Heart right ventricle (tissue), 16 donors: Measurements from ENCODE around the gene BICRA. TPM values are rescaled to one million over a fixed set of nuclear protein-coding genes. Genes with fewer than 3 reads are reported as not detected.

Experiments used
- ATAC-seq, 8 donors: fragments of 200-7000 bp; cut with Tn5 transposase; one replicate each; pipeline ENCODE4 v1.9.1; 2020; ENCODE audit warnings: mild to moderate bottlenecking in 8 of 8, moderate library complexity in 8 of 8, moderate number of reproducible peaks in 1 of 8
- DNase-seq, 2 donors: peaks; one replicate each; pipeline ENCODE4 v3.0.0-alpha.2; 2020
- H3K27ac ChIP-seq, 10 donors: fragments of 200-600 bp; sonication (generic) in 2 of 10; one replicate each; pipeline versions ENCODE4 v1.5.0 to v1.8.0; 2020 to 2022; ENCODE audit warnings: mild to moderate bottlenecking in 3 of 10
- H3K27me3 ChIP-seq, 7 donors: fragments of 200-600 bp; one replicate each; pipeline ENCODE4 v1.8.0; 2021 to 2022; ENCODE audit warnings: mild to moderate bottlenecking in 2 of 7
- H3K36me3 ChIP-seq, 9 donors: fragments of 200-600 bp; sonication (generic) in 1 of 9; one replicate each; pipeline versions ENCODE4 v1.5.0 to v1.8.0; 2020 to 2022; ENCODE audit warnings: mild to moderate bottlenecking in 2 of 9
- H3K4me1 ChIP-seq, 9 donors: fragments of 200-600 bp; sonication (generic) in 1 of 9; one replicate each; pipeline versions ENCODE4 v1.5.0 to v1.8.0; 2020 to 2022; ENCODE audit warnings: mild to moderate bottlenecking in 4 of 9
- H3K4me3 ChIP-seq, 10 donors: fragments of 200-600 bp; sonication (generic) in 2 of 10; one replicate each; pipeline versions ENCODE4 v1.5.0 to v1.8.0; 2020 to 2022; ENCODE audit warnings: mild to moderate bottlenecking in 7 of 10, moderate library complexity in 2 of 10
- H3K9me3 ChIP-seq, 11 donors: fragments of 200-600 bp in 10 of 11; sonication (generic) in 2 of 11; one replicate each; pipeline versions ENCODE4 v1.5.0 to v1.8.0; 2013 to 2022; ENCODE audit warnings: mild to moderate bottlenecking in 2 of 11, control low read depth in 1 of 11, moderate library complexity in 1 of 11
- WGBS, 2 donors: extraction: QIAGEN DNeasy Blood & Tissue Kit; methylation state at CpG; one replicate each; pipeline ENCODE4 v1.1.7; 2013; ENCODE audit warnings: inconsistent platforms in 1 of 2; 5-methylcytosine and 5-hydroxymethylcytosine counted together
- intact Hi-C, 10 donors: fragments of 100-400 bp; cut with DNase I; formaldehyde crosslinking; loops; one replicate each; pipeline versions ENCODE4 v1.11.1 to v1.14.2; 2022
- polyA plus RNA-seq, 2 donors: library from polyadenylated mRNA; stranded (reverse); fragments of 200-250 nt; gene quantifications; one replicate each; pipeline ENCODE4 v1.2.3, GENCODE V29; 2013
- total RNA-seq, 10 donors: library from RNA; stranded (reverse); fragmentation: NEBNext Ultra II Directional in 3 of 10; extraction: Animal tissue kit (Norgen Biotek cat#: 25700) in 3 of 10; gene quantifications; one replicate each; pipeline versions ENCODE4 v1.2.1 to v1.2.4, GENCODE V29; 2021 to 2023
- TF ChIP-seq, protein P1 (sequence below), 9 donors: fragments of 200-600 bp; sonication (generic) in 2 of 9; IDR thresholded peaks; one replicate each; pipeline versions ENCODE4 v1.5.0 to v1.8.0; 2021 to 2022; ENCODE audit warnings: antibody characterized with exemption in 9 of 9, mild to moderate bottlenecking in 5 of 9, moderate library complexity in 1 of 9
- donor health status: Arrhythmogenic right ventricular cardiomyopathy.
- donor health status: ischemic (EF 13 %, LVEDD 7.1; RV severe dilation, severe dysfunction).
- donor health status: healthy with polysubstance abuse.
- donor health status: DM: no; HTN: yes; CAD: no.
- donor health status: DM: no; HTN: no; CAD: no.
- donor health status: ischemic (EF 25% LVEDD 6.9; RV normal size, moderate dysfunction).
- donor health status: ischemic (EF 25% LVEDD 5.7; RV mildly dilated, moderate dysfunction).
- donor health status: healthy.
- donor health status: DM: yes; HTN: yes; CAD: no.
- donor health status: Ischemic cardiomyopathy.
- donor health status: ischemic (EF 35%, LVEDD 5.7; RV mildly dilated, moderate dysfunction).
- donor health status: nonischemic (EF 11% LVEDD 7.7; RV severe dilation, severe dysfunction).
- donor health status: DM: yes; HTN: yes; CAD: no.
- donor health status: PGD.
- donor health status: ischemic (EF 29% LVEDD 5.4; RV normal size, mild dysfunction).
- donor health status: nonischemic (EF 23%, LVEDD 6.1; RV moderate dilation, normal function).

BICRA gene
- total and polyA plus RNA-seq, 12 donors: 2.8 to 13.2 (median 8.9) TPM

DNA sequence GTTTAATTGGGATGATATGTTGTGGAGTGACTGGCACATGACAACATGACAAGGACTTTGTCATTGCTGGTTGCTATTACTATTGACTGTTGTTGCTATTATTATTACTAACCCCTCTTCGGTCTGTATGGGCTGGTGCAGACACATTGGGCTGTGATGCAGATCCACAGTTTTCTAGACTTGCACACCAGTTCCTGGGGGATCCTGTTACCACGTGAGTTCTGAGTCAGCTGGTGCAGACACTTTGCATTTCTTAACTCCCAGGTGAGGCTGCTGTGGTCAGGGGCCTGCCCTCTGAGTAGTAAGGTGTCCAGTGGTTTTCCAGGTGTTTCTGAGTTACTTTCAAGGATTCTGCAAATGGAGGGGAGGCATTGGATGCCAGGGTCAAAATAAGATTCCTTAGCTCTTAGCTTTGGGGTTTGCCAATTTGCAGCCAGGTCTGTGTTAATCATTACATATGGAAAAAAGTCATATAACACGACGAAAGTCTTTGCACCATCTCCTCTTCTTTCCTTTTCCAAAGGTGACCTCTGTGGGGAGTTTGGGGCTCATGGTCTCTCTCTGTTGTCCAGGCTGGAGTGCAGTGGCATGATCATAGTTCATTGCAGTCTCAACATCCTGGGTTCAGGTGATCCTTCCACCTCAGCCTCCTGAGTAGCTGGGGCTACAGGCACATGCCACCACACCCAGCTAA lies 19.3 kb downstream of the BICRA start:
- H3K4me3 ChIP-seq: no peak overlapping the region
- peaks cover 10 to 72% (median 59%) of the 10 kb centered on the region in 9 donors for H3K4me1 ChIP-seq
- H3K27ac ChIP-seq: no peak overlapping the region
- H3K9me3 ChIP-seq: no peaks in the 10 kb centered on the region
- peaks cover 0 to 12% (median 0%) of the 10 kb centered on the region in 9 donors for H3K36me3 ChIP-seq
- intact Hi-C loops: no loop called here
- ATAC-seq (no peak), DNase-seq (no peak)
- WGBS, 2 donors: 82 to 84% methylated on average over 4 of the region's 4 CpGs
- no peaks in the 10 kb centered on the region for H3K27me3 ChIP-seq
- TF ChIP-seq, protein P1, sequence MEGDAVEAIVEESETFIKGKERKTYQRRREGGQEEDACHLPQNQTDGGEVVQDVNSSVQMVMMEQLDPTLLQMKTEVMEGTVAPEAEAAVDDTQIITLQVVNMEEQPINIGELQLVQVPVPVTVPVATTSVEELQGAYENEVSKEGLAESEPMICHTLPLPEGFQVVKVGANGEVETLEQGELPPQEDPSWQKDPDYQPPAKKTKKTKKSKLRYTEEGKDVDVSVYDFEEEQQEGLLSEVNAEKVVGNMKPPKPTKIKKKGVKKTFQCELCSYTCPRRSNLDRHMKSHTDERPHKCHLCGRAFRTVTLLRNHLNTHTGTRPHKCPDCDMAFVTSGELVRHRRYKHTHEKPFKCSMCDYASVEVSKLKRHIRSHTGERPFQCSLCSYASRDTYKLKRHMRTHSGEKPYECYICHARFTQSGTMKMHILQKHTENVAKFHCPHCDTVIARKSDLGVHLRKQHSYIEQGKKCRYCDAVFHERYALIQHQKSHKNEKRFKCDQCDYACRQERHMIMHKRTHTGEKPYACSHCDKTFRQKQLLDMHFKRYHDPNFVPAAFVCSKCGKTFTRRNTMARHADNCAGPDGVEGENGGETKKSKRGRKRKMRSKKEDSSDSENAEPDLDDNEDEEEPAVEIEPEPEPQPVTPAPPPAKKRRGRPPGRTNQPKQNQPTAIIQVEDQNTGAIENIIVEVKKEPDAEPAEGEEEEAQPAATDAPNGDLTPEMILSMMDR (IDR thresholded peaks at IDR 0.05): no peak

DNA sequence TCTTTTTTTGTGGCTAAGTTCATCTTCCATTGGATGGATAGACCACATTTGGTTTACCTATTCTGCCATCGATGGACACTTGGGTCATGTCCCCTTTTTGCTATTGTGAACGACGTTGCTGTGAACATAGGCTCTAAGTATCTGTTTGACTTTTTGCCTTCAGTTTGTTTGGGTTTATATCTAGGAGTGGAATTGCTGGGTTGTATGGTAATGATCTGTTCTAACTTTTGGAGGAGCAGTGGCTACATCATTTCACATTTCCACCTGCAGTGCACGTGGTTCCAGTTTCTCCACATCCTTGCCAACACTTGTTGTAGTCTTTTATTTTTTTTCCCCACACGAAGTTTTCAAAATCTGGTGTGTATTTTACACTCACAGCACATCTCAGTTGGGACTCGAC lies 21.7 kb downstream of the BICRA start:
- WGBS, 2 donors: 95 to 96% methylated on average over 6 of the region's 6 CpGs
- DNase-seq (no peak), ATAC-seq (no peak)
- H3K36me3 ChIP-seq: peaks cover 0 to 12% (median 0%) of the 10 kb centered on the region in 9 donors
- H3K27me3 ChIP-seq: no peaks in the 10 kb centered on the region
- no peak overlapping the region for H3K27ac ChIP-seq
- H3K9me3 ChIP-seq: no peaks in the 10 kb centered on the region
- H3K4me3 ChIP-seq: no peak overlapping the region
- intact Hi-C loops: no loop called here
- H3K4me1 ChIP-seq: peaks cover 7 to 62% (median 53%) of the 10 kb centered on the region in 9 donors
- TF ChIP-seq, protein P1 (IDR thresholded peaks at IDR 0.05): no peak

- DNase-seq: peak; percentile 28 to 41
- 77 to 80% methylated on average over 18 of the region's 18 CpGs for whole genome bisulfite sequencing, 2 donors
- intact Hi-C loops: no loop called here
- TF ChIP-seq, protein P1 (IDR thresholded peaks at IDR 0.05): no peak
- peak in 6 of 8 donors; percentile 48 to 76 (median 57) for ATAC-seq
- Histone ChIP-seq H3K9me3 (no peaks in the 10 kb centered on the region), H3K27ac (peak overlapping the region in 8 of 10 donors; percentile 3 to 63 (median 47)), H3K36me3 (peaks cover 0 to 12% (median 0%) of the 10 kb centered on the region in 9 donors), H3K27me3 (no peaks in the 10 kb centered on the region), H3K4me3 (no peak overlapping the region), H3K4me1 (peaks cover 7 to 50% (median 41%) of the 10 kb centered on the region in 9 donors)
These were observed 22.9 kb downstream of the BICRA start for GRCh38 chr19:47631681-47632446.

DNA sequence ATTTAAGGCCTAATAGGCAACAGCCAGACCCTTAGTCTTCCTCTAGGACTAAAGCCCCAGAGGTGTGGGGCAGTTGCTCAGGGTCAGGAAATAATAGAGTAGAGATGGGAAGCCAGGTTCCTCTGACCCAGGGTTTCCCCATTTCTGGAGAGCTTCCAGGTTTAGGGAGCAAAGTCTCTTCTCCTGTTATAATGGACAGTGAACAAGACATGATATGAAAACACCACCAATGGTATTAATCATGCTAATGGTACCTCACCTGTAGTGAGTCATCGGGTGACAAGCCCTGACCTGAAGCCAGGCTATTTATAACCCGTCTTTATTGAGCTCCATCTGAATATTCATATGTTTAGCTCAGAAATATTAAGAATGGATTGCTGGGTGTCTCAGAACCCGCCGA lies 24.6 kb downstream of the BICRA start:
- intact Hi-C loops: no loop called here
- Histone ChIP-seq H3K36me3 (peaks cover 0 to 10% (median 0%) of the 10 kb centered on the region in 9 donors), H3K27me3 (no peaks in the 10 kb centered on the region), H3K27ac (peak overlapping the region in 3 of 10 donors; percentile 0 to 59 (median 39)), H3K4me3 (no peak overlapping the region), H3K4me1 (peaks cover 7 to 45% (median 35%) of the 10 kb centered on the region in 9 donors), H3K9me3 (no peaks in the 10 kb centered on the region)
- DNase-seq (no peak), ATAC-seq (no peak)
- WGBS, 2 donors: 81 to 85% methylated on average over 4 of the region's 4 CpGs
- TF ChIP-seq, protein P1 (IDR thresholded peaks at IDR 0.05): no peak
